Astrocyte of the spinal cord (primary cell): ENCODE results near the gene NRXN3.
"Not testable (repeated sequence)": the region's sequence is repeated elsewhere in the genome, so short reads cannot be mapped to it uniquely, and the experiment has no call there.

Experiments used
- DNase-seq: peaks from one replicate; pipeline ENCODE4 v3.0.0; 2011; ENCODE audit warnings: low read depth, low spot score
- H3K4me3 ChIP-seq: 2 replicates; pipeline ENCODE4 v1.5.1; 2011; ENCODE audit warnings: low read depth, mild to moderate bottlenecking, low read length, moderate library complexity
- in situ Hi-C: cut with HindIII; loops from 2 replicates; pipeline ENCODE4 v1.10.0; 2017; ENCODE audit warnings: low sequenced_read_pairs
- TF ChIP-seq, protein P1 (sequence below): IDR thresholded peaks from 2 replicates; pipeline ENCODE4 v1.5.1; 2012; ENCODE audit warnings: low read depth, mild to moderate bottlenecking, low read length, inconsistent platforms

The NRXN3 gene

DNA sequence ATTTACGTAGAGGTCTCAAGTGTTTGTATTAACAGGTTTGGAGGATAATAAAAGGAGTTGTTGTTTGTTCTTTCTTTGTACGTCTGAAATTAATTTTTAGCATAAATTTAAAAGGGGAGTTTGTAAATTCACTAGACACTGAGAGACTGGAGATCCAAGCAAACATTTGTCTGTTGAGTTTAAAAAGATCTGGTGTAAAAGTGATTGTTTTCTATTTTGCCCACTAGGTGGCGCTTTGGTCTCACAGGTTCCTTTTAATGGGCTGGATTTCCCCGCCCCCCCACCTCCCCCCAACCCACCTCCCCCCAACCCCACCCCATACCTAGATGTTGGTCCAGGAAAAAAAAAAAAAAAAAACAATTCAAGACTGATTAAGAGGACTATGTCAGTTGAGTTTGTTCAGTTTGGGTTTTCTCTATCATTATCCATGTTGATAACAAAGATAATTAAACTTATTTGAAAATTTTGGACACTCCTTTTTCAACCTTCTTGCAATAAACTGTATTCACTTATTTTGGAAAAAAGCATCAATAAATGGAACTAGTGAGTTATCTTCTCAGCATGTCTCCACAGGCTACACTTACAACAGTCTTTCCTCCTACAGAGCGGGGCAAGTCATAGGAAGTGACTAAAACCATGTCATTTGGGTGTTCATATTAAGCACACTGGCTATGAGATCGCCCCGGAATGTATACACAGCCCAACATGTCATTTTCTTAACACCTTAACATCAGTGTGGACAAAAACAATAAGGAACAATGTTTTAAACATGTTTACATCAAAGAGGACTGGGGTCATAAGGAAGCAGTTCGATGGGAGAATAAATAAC is 841.1 kb downstream of the NRXN3 start:
- in situ Hi-C loops: no loop called here
- no peak overlapping the region for H3K4me3 ChIP-seq
- DNase-seq: peak; percentile 81
- TF ChIP-seq, protein P1, sequence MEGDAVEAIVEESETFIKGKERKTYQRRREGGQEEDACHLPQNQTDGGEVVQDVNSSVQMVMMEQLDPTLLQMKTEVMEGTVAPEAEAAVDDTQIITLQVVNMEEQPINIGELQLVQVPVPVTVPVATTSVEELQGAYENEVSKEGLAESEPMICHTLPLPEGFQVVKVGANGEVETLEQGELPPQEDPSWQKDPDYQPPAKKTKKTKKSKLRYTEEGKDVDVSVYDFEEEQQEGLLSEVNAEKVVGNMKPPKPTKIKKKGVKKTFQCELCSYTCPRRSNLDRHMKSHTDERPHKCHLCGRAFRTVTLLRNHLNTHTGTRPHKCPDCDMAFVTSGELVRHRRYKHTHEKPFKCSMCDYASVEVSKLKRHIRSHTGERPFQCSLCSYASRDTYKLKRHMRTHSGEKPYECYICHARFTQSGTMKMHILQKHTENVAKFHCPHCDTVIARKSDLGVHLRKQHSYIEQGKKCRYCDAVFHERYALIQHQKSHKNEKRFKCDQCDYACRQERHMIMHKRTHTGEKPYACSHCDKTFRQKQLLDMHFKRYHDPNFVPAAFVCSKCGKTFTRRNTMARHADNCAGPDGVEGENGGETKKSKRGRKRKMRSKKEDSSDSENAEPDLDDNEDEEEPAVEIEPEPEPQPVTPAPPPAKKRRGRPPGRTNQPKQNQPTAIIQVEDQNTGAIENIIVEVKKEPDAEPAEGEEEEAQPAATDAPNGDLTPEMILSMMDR: peak; percentile 23

DNA sequence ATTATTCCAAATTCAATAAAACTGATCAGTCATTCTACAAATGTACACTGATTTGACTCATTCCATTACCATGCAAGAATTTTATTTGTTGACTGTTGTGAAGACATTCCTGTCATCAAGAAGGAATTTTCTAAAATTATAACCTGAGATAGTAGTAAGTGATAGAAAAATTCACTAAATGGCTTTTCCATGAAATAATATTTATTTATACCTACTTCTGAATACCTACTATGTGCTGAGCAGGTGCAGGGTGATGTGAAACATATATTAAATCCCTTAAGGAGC is 841.7 kb downstream of the NRXN3 start:
- DNase-seq: no peak
- TF ChIP-seq, protein P1: no peak
- H3K4me3 ChIP-seq: no peak overlapping the region
- in situ Hi-C loops: no loop called here

DNA sequence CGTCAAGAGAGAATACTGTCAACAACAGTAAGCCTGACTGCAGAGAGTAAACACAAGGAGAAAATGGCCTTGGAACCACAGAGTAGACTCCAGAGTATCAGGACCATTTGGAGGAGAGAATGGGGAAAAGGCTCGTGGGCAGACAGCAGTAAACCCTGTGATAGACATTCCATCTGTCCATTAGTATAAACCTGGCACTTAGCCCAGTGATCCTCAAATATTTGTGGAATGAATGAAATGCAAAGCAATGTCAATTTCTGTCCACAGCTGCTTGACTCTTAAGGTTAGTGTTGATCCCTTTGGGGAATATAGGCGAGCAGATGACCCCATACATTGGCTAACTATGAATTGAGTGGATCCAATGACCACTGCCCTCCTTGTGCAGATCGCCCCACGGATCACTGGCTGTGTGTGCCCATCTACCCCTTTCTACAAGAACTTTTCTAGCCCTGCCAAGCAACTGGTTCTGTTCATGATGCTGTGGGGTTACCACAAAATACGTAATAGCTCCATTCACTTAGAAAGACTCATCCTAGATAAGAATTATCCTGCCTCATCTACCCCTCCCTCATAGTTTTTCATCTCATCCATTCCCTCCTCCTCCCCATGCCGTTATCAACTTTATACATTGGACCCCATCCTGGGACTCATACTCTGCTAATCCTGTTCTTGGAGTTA is 846.8 kb downstream of the NRXN3 start:
- no peak overlapping the region for H3K4me3 ChIP-seq
- TF ChIP-seq, protein P1: no peak
- in situ Hi-C loops: no loop called here
- peak; percentile 79 for DNase-seq

DNA sequence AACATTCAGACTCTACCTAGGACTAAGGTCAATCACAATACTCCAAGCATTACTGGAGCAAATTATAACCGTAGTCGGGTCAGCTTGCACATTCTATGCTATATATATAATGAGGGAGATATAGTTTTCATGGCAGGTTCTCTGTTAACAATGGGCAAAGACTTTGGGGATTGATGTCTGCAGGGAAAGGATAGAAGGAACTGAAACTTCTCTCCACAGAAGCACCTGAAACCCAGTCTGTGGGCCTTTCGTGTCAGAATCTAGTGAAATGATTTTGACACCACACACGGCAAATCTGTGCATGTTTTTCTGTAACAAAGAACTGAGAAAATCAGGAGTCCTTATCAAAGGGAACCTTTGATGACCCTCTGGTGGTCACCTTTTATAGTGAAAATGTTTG is 847.4 kb downstream of the NRXN3 start:
- TF ChIP-seq, protein P1: no peak

DNA sequence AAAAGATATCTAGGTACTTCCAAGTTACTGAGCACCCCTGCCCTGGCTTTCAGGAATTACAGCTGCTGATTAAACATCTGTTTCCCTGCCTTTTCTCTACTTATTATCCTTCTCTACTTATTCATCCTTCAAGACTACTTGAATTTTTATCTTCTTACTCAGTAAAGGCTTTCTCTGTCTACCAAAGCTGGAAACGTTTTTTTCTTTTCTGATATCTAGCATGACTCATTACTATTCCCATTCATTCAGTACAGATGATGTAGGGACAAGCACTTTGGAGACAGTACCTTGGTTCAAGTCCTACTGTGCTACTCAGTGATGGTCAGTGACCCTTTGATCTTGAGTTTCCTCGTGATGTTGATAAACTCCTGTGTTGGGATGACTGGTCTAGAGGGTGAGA is 848.7 kb downstream of the NRXN3 start:
- no peak overlapping the region for H3K4me3 ChIP-seq
- TF ChIP-seq, protein P1: no peak
- peak; percentile 73 for DNase-seq
- in situ Hi-C loops: no loop called here

More for the DNA sequence above, 847.4 kb downstream of the NRXN3 start:
- DNase-seq: no peak
- H3K4me3 ChIP-seq: no peak overlapping the region
- in situ Hi-C loops: no loop called here

DNA sequence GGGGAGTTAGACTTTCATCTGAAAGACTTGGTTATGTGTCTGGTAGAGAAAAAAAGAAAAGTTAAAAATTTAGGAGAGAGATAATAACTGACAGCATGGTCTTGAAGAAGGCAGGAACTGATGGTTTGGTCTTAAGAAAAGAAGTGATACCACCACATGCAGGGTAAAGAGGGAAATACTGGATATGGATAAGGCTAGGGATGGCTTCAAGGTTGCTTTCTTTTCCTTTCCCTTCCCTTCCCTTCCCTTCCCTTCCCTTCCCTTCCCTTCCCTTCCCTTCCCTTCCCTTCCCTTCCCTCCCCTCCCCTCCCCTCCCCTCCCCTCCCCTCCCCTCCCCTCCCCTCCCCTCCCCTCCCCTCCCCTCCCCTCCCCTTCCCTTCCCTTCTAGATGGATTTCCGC is 849.7 kb downstream of the NRXN3 start:
- DNase-seq, in situ Hi-C loops, H3K4me3 ChIP-seq: not testable (repeated sequence)

DNA sequence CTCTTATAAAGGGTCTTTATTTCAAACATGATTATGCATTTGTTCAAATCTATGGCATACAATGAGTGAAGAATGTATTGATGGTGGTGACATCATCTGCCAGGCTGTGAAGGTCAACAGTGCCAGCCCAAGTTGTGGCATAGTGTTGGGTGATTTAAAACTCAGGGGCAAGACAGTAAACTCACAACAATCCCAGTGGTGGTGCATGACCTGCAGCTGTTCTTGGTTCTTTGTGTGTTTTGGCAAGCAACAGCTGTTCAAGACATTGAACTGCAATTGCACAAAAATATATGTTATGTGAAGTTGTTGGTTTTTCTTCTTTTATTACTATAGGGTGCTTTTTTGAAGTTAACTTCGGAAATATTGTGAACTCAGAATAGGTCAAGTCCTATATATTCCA is 851.6 kb downstream of the NRXN3 start:
- no peak overlapping the region for H3K4me3 ChIP-seq
- TF ChIP-seq, protein P1: no peak
- DNase-seq: no peak
- in situ Hi-C loops: no loop called here
